HG02588 (cell line): Measurements from ENCODE around the gene COPS4.
"Not testable (repeated sequence)": the region's sequence is repeated elsewhere in the genome, so short reads cannot be mapped to it uniquely, and the experiment has no call there.

Experiments used
- ATAC-seq: cut with Tn5 transposase; IDR thresholded peaks from one replicate; pipeline ENCODE4 v1.9.1; 2021; ENCODE audit warnings: mild to moderate bottlenecking, moderate library complexity; ENCODE audit not compliant: unreplicated experiment

COPS4 gene

DNA sequence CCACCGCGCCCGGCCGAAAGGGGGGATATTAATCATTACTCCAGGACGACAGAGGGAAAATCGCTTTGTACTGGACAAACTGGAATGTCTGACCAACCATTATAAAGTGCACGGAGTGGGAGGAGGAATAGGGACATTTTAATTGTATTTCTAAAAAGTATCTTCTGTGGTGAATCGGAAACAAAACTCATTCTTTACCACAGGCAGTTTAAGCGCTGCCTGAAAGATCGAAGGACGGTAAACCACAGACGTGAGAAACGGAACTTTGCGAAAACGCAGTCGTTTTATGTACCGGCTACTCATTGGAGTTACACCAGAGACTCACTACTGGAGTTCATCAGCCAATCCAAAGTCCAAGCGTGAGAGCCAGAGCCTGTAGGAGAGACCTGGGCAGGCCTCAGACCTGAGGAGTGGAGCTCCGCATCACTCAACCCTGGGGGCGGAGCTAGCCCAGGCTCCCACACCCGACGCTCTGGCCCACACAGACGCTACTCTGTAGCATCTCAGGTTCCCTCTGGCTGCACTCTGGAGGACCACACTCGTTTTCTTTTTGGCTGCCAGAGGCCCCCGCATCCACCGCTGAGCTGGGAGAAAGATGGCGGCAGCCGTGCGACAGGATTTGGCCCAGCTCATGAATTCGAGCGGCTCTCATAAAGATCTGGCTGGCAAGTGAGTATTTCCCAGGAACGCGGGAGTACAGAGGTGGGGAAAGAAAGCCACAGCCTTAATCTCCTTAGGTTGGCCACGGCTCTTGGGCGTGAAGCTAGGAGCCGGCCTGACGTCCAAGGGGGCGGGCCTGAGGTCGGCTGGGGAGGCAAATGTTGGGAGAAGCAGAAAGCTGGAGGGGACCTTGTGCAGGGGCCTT lies at the start of gene COPS4:
COPS4 (plus strand) TSS at position 554 of the 865 bp plus-strand sequence; CDS start at position 596, 42 bp downstream.
- peak; percentile 98 for ATAC-seq

DNA sequence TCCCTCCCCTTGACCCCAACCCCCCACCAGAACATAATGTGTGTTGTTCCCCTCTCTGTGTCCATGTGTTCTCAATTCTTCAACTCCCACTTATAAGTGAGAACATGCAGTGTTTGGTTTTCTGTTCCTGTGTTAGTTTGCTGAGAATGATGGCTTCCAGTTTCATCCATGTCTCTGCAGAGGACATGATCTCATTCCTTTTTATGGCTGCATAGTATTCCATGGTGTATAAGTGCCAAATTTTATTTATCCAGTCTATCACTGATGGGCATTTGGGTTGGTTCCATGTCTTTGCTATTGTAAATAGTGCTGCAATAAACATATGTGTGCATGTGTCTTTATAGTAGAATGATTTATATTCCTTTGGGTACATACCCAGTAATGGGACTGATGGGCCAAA lies 47.5 kb upstream of the COPS4 start:
- ATAC-seq: not testable (repeated sequence)

DNA sequence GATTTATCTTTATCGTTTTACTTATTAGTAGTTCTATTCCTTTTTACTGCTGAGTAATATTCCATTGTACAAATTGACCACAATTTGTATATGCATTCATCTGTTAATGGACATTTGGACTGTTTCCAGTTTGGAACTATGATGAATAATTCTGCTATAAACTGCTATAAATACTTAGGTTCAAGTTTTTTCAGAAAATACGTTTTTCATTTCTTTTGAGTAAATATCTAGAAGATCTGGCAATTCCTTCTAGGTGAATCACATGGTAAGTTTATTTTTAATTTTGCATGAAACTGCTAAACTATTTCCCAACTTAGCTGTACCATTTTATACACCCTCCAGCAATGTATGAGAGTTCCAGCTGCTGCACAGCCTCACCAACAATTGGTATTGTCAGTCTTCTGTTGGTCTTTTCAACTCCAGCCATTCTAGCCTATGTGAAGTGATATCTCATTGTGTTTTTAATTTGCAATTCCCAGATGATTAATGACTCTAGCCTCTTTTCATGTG lies 46.6 kb upstream of the COPS4 start:
- no peak for ATAC-seq

DNA sequence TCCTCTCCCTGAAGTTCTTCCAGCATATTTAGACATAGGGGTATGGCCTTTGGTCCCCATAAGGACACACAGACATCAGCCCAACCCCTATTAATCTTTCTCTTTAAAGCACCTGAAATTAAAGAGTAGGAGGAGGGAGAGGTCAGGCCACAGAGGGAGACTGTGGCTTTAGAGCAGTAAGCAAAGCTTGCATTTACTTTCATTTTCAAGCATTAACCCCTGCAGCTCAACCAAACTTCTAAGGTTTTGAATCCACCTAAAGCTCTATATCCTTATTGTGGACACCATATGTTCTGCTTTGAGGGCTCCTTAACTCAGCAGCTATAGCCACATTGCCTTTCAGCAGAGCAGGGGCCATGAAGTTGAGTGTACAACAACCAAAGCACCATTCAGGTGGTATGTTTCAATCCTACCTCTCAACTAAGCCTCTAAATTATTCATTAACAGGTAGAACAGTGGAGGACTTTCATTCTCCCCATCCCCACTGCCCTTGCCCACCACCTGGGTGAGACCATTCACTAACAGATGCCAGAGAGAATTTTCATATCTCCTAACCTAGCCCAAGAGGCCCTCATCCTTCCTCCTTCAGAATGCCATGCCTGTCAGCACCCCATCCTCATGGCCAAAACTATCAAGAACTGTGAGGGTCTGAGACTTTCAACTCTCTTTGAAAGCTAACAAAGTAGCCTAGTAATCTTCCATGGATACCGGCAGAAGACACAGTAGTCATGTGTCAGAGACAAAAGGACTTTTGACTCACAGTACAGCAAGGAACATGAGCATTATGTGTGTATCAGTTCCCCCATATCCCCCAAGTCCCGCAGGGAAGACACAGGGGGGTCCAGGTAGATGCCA lies 45.2 kb upstream of the COPS4 start:
- peak; percentile 82 for ATAC-seq

DNA sequence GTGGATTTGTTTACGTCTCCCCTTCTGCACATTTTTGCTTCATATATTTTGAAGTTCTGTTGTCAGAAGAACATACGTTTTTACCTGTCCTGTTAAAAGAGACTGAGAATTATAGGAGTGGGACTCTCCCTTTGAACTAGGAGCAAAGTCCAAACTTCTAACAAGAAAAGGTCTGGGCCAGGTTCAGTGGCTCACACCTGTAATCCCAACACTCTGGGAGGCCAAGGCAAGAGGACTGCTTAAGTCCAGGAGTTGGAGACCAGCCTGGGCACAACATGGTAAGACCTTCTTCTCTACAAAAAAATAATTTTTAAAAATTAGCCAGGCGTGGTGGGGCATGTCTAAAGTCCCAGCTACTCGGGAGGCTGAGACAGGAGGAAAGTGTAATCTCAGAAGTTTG lies 40.1 kb upstream of the COPS4 start:
- ATAC-seq: no peak

DNA sequence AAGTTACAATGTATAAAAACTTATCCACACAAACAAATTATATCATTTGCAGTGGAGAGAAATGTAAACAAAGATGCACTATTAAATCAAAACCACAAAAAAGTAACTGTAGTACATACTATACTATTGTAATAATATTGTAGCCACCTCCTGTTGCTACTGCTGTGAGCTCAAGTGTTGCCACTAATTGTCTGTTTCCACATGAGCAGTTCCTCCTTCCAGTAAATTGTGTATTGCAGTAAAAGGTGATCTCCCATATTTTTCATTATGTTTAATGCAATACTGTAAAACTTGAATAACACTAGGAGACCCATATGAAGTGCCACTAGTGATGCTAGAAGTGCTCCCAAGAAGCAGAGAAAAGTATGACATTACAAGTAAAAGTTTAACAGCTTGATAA lies 36.1 kb upstream of the COPS4 start:
- ATAC-seq: no peak

DNA sequence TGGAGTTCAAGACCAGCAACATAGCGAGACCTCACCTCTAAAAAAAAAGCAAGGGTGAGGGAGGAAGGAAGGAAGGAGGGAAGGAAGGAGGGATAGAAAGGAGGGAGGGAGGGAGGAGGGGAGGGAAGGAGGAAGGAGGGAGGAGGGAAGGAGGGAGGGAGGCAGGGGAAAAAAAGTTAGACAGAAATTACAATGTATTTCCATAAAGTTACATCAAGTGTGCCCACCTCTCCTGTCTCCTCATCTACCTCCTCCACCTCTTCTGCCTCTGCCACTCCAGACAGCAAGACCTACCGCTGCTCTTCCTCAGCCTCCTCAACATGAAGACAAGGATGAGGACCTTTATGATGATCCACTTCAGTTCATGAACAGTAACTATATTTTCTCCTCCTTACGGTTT lies 32.7 kb upstream of the COPS4 start:
- no peak for ATAC-seq

DNA sequence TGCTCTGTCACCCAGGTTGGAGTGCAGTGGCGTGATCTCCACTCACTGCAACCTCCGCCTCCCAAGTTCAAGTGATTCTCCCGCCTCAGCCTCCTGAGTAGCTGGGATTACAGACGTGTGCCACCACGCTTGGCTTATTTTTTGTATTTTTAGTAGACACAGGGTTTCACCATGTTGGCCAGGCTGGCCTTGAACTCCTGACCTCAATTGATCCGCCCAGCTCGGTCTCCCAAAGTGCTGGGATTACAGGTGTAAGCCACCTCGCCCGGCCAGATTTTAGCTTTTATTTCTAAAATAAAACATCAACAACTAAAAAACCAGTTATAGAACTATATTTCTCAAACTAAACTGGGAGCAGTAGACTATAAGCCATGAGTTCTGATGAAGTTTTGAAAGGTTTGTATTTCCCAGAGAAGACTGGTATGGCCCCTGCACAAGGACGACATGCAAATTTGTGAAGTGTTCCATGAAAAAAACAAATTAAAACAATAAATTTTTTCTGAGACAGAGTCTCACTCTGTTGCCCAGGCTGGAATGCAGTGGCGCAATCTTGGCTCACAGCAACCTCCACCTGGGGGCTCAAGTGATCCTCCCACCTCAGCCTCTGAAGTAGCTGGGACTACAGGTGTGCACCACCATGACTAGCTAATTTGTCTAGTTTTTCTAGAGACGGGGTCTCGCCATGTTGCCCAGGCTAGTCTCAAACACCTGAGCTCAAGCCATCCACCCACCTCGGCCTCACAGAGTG lies 31.8 kb upstream of the COPS4 start:
- ATAC-seq: not testable (repeated sequence)

DNA sequence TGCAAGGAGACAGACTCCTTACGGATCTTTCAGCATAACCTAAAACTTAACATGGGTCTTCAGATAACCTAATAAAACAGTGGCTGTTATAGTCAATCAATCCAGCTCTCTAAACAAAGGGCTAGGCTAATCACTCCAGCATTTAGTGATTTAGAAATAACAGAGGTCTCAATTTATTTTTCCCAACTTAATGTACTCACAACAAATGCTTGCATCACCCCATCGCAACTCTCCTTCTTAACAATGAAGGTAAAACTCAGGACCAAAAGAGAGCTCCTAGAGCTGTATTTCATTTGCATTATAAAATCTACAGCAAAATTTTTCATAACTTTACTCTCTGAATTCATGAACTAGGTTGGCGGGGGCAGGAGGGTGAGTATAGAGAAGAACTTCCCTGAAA lies 25.5 kb upstream of the COPS4 start:
- no peak for ATAC-seq

DNA sequence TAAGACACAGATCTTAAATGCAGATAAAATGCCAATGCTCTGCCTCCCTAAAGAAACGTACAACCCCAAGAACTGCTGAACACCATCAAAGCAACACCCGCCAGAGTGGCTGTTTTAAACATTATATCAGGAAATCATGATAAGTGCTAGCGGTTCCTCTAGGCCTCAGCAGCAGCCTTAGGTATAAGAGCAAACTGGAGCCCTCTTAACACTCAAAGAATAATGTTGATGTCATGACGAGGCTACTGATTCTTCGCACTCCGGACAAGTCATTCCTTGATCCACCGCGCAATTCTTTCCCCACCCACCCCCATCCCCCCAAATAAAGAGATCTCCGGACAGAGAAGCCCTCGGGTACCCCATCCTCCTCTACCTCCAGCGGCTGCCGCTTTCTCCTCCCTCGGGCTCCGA lies 24.9 kb upstream of the COPS4 start:
- no peak for ATAC-seq

DNA sequence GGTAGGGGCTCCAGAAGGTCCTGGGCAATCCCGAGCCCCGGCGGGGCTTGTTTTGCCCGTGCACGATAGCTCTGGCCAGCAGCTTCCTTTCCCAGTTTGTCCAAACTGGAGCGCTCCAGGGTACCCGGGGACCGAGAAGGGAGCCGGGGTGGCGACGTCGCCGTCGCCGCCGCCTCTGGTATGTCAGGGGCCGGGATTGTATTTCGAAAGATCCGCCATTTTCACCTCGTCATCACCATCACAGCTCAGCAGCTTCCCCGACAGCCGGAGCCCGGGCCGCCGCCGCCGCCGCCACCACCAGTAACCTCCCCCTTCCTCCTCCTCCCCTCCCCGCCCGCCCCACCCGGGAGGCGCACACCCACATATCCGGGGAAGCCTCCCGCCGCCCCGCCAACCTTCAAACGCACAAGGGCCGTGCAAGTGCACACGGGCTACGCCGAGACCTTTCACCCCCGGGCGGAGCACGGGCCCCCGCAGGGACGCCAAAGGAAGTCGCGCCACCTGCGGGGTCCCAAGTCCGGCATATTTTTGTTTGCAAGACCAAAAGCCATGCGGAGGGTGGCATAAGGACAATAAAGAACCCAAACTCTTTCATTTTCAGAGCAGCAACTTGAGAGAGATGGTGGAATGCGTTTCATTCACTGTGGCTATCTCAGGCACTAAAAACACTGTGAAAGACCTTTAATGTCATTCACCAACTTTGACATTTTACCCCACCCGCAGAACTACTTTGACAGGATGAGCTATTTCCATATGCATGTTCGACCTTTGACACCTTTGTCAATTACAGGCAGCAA lies 24.3 kb upstream of the COPS4 start, which contains the start of gene LIN54:
LIN54 (minus strand) TSS at position 302 of the 797 bp plus-strand sequence. CDS start 25,979 bp downstream, outside the sequence.
- peak; percentile 45 for ATAC-seq

DNA sequence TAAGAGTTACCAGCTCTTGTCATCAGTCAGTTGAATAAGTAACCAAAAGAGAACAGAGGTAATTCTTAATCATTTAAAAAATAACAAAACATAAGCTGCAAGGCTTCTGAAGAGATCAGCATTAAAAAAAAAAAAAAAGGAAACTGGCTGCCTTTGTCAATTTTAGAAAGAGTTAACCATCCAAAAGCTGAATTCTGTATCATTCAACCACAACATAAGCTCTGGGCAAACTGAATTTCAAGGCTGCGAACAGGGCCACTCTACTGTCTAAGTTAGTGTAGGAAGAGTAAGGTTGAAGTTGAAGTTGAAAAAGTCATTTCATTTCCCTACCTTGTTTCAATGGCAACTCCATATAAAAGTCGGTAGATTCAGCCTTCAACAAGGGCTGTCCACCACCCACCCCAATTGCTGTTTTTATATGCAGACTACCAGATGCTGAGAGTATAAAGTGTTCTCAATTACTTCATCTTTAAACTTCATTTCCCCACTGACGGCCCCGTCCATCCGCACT lies 23.2 kb upstream of the COPS4 start:
- no peak for ATAC-seq

DNA sequence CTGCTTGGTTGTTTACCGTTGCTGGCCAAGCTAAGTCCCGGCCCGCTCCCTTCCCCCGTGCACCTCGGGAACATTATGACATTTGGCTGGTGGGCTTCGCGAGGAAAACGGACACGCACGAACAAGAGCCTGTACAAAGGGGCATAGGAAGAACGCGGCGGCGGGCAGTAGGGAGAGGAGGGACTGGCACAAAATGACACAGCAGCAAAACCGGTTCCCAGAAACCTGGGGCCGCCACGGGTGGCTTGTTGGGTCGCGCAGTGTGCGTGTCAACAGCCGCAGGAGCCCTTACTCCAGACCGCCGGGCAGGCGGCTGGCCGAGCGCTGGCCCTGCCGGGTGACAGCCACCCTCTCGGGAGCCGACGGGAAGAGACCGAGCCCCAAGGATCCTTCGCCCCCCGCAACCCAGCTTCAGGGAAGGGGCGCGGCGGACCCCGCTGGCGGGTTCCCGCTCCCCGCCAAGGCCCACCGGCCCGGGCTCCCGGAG lies 22.7 kb upstream of the COPS4 start:
- ATAC-seq: peak; percentile 10

DNA sequence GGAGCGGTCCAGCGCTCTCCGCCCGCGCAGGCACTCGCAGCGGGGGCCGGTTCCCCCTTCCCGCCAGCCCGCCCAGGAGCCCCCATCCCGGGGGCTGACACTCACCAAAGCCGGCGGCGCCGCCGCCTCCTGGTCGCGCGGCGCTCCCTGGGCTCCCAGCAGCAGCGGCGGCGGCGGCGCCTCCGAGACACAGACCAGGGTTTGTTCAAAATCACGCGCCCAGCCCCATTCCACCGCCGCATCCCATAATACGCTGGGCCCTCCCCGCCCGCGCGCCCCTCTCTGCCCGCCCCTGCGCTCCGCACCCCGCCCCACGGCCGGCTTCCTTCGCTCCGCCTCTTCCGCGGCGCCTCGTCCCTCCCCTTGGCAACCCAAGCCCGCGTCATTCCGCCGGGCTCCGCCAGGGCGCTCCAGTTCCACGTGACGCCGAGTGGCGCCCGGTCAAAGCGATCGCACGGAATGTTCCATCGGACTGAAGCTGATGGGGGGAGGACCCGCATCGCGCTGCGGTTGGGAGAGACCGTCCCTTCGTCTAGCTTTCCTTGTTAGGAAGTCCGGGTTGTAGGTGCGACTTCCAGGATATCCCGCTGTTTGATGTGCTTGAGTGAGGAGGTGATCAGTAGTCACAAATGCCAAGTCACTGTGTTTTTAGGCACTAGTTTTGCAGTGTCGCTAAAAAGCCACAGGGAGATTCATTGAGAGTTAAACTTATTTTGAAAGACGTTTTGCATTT lies 22.1 kb upstream of the COPS4 start:
- ATAC-seq: peak; percentile 84

DNA sequence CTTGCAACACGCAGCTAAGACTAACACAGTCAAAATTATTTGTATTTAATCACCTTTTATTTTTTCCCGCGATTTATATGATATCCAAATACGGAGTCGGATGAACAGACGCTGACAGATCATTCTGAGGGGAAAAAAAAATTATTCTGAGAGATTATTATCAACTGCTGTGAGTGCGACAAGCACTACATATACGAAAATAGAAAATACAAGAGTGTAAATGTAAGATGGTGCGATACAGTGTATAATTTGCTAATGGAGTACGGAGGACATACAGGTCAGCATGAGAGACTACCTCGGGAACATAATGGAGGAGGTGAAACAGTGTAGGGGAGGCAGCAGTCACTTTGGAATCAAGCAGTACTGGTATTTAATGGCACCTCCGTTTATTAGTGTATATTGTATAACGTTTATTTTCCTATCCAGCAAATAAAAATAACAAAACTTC lies 21.5 kb upstream of the COPS4 start:
- ATAC-seq: no peak

DNA sequence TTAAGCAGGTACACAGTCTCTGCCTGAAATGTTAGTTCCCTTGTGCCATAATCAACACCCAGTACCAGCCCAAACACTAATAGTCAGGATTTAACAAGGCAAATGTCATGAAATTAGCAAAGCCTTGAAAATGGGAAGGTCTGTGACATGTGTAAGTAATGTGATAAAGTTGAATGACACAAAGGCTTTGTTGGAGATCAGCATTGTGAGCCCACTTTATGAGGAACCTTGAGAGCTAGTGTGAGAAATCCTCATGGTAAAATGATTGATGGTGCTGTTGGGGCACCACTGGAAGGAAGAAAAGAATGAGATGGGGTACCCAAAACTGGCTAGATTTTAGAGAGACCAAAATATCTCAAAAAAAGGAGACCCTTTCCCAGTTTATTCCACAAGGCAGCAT lies 21.1 kb upstream of the COPS4 start:
- no peak for ATAC-seq

DNA sequence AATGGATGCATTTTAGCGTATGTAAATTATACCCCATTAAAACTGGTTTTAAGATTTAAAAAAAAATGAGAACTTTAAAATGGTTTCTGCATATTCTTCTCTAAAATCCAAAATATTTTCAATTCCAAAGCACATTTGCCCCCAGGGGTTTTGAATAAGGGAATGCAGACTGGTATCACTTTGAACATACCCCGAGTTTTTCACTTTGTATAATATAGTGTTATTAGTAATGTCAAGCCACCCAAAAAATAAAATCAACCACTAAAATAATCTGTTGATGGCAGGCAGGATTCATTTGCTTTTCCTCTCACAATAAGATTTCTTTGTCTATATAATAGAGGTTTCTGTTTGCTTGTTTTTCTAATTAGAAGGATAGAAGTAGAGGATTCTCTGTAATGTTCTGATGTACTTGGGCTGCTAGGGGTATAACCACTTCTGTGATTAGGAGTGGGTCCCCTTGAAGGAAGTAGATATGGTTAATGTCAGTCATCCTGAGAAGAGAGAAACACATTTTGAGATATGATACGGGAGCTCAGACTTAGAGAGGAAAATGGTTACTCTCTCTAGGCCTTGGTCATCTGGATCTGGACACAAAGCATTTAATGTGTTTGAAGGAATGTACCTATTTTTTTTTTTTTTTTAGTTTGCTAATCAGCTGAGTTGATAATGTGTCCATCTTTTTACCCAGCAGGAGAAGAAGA lies 15.0 kb upstream of the COPS4 start:
- no peak for ATAC-seq

DNA sequence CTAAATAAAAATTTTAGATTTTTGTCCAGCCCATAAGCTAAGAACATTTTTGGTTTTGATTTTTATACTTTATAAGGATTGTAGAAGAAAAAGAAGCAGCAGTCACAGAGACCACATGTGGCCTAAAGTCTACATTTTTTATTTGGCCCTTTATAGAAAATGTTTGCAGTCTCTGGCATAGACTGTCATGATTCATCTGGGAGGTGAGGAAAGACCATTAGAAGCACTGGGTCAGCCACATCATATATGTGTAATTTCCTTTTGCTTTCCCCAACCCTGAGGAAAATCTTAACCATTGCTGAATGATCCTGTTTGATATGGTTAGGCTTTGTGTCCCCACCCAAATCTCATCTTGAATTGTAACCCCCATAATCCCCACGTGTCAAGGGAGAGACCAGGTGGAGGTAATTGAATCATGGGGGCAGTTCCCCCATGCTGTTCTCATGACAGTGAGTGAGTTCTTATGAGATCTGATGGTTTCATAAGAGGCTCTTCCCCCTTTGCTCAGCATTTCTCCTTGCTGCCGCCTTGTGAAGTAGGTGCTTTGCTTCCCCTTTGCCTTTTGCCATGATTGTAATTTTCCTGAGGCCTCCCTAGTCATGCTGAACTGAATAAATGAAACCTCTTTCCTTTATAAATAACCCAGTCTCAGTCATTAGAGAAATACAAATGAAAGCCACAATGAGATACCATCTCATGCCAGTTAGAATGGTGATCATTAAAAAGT lies 12.1 kb upstream of the COPS4 start:
- no peak for ATAC-seq
